HG02852 (cell line): ENCODE results near the gene CCSAP.
"Not testable (repeated sequence)": the region's sequence is repeated elsewhere in the genome, so short reads cannot be mapped to it uniquely, and the experiment has no call there.

Experiments
- ATAC-seq: cut with Tn5 transposase; IDR thresholded peaks from one replicate; pipeline ENCODE4 v1.9.1; 2021; ENCODE audit warnings: mild to moderate bottlenecking, moderate library complexity; ENCODE audit not compliant: unreplicated experiment

Gene CCSAP, protein sequence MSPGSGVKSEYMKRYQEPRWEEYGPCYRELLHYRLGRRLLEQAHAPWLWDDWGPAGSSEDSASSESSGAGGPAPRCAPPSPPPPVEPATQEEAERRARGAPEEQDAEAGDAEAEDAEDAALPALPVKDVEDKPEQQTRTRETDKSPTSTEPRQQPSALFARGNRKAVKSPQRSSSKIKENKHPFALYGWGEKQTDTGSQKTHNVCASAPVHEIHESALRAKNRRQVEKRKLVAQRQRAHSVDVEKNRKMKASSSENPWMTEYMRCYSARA

DNA sequence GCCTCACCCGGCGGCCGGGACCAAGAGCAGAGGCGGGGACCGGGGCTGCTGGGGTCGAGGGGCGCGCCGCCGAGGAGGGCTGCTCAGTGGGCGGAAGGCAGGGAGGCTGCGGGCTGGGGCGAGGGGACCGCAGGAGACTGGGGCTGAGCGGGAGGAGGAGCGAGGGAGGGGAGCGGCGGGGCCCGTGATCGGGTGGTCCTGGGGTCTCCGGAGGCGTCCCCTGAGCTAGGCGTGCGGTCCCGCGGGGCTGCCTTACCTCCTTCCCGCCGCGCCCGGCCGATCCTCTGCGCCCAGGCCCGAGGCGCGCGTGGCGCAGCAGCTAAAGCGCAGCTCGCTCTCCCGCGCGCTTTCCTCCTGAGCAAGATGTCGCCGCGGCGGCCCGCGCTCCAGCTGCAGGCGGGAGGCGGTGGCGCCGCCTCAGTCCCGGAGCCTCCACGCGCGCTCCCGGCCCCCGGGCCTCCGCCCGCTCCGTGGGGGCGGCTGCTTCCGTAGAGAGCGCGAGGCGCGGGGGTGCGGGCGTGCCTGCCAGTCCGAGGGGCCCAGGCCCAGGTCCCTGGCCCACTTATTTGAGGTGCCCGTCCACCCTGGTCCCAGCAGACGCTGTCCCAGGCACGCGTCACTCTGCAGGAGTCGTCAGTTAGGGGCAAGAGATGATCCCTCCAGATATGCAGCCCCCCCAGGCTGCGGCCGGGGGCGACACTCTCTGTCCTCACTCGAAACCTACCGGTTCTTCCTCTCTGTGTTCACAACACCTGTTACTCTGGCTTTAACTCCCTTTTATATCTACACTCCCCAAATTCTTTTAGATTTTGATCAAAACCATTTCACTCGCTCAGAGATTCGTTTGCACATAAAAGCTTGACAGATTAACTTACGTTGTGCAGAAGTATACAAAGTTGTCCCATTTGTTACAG, at the start of gene CCSAP:
TSS of gene CCSAP (minus strand) at position 392 of the 914 bp plus-strand sequence. CDS start 582 bp downstream, outside the sequence.
- peak; percentile 43 for ATAC-seq

DNA sequence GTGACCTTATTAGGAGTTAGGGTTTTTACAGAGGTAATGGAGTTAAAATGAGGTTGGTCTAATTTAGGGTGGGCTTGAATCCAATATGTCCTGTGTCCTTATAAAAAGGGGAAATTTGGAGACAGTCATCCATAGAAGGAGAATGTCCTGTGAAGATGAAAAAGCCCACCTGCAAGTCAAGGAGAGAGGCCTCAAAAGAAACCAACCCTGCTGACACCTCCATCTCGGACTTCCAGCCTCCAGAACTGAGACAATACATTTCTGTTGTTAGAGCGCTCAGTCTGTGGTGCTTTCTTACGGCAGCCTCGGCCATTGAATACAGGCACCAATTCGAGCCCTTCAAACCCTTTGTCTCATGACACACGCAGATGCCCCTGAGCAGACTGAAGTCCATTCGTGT, 47.3 kb upstream of the CCSAP start:
- ATAC-seq: no peak

DNA sequence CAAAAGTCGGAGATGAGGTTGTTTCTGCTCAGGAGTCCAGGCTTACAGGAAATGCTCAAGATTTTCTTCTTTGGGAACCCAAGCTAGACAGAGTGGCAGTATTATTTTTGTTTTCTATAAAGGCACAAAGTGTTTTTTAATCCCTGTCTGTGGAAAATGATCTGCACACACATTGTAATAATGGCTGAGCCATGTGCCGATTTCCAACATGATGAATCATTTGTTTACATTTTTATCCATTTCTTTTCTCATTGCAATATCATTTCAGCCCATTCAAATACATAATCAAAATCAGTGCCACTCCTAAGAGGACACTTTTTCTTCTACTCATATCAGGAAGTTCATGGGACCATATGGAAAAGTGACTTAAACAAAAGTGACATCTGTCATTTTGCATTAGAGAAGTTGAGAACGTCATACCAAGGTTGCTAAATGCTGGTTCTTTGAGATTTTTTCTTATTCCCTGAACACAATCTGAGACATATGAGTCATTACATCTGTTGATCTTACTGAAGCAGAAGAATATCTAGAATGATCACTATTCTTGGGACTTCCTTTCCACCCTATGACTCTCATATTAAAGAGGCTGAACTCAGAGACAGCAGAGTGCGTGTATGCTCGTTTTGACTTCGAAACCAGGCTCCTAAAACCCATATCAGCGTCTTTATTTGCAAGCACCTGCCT, 46.2 kb upstream of the CCSAP start:
- ATAC-seq: no peak

DNA sequence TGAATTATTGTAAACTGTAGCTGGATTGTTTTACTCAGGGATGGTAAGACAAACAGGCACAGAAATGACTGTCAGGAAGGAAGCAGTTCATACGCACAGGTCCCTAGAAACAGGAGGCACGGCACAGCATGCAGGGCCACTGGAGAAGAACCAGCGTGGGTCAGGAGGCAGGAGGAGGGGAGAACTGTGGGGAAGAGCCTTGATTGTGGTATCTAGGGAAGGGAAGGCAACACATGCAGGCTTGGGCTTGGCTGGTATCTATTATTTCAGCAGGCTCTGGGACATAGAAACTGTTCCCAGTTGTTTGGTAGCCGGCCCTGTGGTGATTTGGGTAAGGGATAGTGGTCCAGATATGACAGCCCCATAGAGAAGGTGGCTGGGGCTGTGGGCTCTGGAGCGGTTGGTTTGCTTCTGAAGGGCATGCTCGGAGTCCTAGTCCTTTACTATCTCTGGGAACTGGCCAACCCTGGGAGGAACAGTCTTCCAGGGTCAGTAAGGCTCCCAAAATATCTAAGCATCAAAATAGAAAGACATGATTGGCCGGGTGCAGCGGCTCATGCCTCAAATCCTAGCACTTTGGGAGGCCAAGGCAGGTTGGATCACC, 43.1 kb upstream of the CCSAP start:
- ATAC-seq: no peak

DNA sequence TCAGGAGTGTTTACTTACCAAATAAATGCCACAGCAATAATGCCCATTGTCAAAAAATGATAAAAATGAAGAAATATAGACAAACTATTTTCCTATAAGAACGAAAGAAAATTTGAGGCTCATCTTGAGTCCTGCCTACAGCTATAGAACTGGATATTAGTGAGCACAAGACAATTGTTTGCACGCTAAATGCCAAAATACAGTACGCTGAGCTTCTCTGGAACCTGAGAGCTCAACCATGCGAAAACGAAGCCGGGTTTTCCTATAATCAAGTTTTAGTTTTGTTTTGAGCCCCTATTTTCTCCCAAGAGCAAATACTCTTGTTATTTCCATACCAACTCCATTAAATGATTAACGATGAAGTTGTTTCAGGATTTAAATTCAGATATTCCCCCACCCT, 42.0 kb upstream of the CCSAP start:
- no peak for ATAC-seq

DNA sequence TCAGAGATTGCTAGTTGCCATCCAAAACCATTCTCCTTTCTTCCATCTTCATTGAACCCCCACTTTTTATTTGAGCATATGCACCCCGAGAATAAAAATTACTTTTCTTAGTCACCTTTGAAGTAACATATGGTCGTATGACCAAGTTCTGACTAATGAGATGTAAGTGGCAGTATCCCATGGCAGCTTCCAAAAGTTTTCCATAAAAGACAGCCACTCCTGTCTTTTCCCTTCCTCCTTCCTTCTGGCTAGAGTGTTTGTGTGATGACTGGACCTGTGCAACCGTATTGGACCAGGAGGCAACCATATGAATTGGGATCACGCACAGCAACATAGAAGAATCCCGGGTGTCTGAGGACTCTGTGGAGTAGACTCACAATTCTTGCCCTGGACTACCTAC, 41.1 kb upstream of the CCSAP start:
- ATAC-seq: no peak

DNA sequence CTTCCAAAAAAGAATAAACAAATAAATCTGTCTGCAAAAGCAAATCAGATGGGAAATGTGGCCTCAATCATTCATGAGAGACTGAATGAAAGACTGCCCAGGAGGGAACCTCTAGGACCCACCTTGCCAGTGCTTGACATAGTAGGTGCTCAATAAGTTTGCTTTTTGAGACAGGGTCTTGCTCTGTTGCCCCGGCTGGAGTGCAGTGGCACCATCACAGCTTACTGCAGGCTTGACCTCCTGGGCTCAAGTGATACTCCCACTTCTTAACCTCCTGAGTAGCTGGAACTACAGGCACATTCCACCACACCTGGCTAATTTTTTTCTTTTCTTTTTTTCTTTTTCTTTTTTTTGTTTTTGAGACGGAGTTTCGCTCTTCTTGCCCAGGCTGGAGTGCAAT, 40.3 kb upstream of the CCSAP start:
- ATAC-seq: no peak

DNA sequence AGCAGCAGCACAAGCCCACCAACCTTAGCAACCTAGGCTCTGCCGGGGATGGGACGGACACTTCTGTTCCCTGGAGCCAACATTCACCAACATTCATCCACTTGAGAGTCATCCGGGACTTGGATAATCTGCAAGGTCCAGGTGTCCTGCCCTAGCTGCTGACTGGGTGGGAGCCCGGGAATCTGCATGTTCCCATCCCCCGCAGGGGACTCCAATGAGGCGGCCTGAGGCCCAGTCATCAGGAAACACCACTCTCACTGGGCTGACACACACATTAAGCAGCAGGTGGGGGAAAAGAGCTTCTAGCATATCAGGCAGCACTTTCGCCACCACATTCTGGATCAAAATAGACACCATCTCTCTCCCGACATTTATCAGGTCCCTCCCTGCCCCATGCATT, 38.4 kb upstream of the CCSAP start:
- no peak for ATAC-seq

DNA sequence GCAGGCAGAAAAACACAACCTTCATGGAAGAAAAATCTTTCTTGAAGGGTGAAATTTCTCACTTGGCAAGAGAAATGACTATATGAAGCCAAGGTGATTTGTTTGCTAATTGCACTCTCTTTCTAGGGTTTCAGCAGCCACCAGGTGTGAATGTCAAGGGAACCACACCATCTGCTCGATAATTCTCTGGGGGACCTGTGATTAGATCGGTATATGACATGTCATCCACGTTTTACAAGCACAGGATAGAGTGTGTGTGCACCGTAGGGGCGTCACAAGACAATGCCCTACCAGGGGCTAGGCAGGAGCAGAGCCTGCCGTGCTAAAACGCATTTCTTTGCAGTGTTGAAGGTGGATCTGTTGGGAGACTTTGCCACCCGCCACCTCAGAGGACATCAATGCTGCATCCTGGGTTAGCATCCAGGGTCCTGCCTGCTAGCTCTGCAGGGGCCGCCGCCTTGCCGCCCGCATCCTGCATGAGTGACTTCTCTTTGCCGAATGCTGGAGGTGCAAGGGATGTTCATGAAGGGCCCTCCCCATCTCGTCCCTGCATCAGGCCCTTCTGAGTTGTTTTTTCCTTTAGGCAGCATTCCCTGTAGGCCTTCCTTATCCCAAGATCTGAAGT, 37.8 kb upstream of the CCSAP start:
- no peak for ATAC-seq

DNA sequence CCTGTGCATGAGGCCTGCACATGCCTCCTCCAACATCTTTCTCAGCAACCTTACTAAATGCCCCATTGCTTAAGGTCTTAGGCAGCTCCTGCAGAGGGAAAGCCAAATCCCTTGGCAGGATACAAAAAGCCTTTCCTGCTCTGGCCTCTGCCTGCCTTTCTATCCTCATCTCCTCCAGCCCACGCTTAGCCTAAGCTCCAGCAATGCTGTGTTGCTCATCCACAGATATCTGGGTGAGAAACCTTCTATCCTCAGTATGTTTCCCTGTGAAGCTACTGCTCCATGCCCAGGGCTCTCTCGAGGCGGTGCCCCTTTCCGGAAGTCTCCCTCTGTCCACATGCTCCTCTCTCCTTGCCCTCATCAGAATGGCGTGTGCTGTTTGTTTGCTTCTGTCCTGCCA, 37.0 kb upstream of the CCSAP start:
- ATAC-seq: no peak

DNA sequence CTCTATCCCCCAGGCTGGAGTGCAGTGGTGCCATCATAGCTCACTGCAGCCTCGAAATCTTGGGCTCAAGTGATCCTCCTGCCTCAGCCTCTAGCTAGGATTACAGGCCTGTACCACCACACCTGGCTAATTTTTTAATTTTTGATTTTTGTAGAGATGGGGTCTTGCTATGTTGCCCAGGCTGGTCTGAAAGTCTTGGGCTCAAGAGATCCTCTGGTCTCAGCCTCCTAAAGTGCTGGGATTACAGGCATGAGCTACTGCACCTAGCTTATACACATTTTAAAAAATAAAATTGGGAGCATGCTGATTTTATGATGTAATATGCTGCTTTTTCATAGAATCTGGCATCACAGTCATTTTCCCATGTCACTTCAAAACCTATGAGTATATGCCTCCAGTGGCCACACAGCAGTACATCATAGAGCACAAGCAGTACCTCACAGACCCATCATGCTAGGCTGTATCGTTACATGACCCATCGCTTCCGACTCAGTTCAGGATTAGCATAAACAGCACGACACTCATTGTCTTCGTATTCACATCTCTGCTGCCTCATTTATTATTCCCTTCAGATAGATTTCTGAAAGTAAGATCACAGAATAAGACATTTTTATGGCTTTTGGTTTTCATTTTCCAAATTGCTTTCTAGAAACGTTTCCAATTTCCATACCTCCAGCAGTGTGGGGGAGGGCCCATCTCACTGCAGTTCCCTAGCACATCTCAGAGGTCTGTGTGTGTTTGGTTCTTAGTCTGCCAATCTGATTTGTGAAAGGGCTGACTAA, 35.9 kb upstream of the CCSAP start:
- no peak for ATAC-seq

DNA sequence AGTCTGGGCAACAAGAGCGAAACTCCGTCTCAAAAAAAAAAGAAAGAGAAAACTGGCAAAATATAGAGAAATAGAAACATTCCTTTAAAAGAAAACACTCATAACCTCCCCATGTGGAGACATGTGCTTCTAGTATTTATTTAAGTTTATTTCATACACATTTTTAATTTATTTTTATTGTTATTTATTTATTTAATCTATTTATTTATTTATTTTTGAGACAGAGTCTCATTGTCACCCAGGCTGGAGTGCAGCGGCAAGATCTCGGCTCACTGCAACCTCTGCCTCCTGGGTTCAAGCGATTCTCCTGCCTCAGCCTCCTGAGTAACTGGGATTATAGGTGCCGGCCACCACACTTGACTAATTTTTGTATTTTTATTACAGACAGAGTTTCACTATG, 35.2 kb upstream of the CCSAP start:
- ATAC-seq: not testable (repeated sequence)

DNA sequence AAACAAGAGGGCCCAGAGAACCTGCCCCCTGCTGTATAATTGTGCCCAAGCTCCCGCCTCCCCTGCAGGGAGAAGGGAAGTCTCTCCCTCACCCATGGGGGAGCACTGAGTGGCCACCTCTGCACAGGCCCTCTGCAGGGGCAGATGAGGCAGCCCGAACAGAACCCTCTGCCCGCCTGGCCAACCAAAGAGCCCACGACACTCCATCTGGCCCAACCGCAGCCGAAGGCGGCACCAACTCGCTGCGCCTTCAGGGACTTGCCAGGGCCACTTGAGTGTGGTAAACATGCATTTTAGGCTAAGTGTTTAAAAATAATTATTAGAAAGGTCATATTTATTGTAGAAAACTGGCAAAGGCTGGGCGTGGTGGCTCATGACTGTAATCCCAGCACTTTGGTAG, 34.6 kb upstream of the CCSAP start:
- ATAC-seq: no peak

DNA sequence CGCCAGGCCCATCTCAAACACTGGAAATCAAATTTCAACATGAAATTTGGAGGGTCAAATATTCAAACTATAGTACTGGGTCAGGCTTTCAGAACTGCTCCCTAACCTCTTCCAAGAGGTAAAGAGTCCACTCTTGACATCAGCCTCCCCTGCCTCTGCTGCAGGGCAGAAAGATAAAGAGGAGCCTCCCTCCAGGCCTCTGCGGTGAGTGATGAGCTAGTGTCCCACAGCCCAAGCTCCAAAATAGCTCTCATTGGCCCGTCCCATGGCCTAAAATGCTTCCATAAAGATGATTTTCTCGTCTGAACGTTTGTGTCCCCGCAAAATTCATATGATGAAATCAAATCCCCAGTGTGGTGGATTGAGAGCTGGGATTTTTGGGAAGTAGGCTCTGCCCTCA, 33.7 kb upstream of the CCSAP start:
- no peak for ATAC-seq

DNA sequence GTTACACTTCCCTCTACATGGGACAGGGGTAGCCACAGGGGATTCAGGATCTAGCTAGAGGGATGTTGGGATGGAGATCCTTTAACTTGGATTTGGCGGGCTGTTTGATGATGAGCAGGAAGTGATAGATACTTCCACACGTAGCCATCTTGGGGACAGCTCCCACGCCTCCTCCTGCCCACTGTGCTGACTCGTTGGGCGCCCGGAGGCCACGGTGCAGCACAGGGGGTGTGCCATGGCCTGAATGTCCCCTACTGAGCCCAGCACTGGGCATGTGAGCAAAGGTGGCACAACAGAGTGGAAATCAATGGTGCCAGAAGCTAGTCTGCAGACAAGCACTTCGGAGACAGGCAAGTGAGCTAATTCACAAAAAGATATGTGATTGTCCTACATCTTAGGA, 31.6 kb upstream of the CCSAP start:
- no peak for ATAC-seq

DNA sequence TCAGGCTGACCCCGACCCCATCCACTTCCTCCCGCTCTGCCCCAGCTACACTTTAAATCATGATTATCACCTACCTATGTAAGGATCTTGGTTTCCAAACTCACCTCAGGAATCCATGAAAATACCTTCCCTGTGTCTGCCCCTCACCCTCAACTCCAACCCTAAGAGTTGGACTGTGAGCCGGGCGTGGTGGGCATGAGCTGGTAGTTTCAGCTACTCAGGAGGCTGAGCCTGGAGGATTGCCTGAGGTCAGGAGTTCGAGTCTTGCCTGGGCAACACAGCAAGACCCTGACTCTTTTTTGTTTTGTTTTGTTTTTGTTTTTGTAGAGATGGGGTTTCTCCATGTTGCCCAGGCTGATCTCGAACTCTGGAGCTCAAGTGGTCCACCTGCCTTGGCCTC, 30.5 kb upstream of the CCSAP start:
- ATAC-seq: no peak

DNA sequence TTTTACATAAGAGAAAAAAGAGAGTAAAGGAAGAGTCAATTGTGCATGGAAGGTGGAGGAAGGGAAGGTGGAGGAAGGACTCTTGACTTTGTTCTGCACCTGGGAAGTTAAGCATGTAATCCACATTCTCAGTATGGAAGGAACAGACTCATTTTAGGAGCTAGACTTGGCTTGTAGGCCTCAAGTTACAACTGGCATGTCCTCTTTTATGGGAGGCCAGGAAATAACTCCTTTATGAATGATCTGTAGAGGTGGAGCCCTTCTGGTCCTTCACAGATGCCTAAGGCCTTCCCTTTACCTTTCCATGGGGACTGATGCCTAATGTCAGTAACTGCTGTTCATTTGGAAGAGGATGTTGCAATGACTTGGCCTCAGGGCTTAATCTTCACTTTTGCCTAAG, 29.4 kb upstream of the CCSAP start:
- no peak for ATAC-seq

DNA sequence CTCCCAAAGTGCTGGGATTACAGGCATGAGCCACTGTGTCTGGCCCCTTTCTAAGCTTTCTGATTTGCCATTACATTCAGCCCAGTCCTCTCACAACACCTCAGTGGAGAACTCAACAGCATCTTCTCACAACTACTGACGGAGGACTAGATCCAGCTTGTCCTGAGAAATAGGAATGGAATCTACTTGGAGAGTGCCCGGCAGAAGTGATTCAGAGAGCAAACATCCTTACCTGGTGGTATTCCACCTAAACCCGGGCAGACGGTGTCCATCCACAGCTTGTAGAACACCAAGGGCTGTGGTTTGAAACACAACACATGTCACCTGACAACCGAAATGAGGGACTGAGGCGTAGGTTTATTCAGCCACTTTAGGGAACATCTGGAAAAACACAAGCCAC, 28.8 kb upstream of the CCSAP start:
- ATAC-seq: no peak

DNA sequence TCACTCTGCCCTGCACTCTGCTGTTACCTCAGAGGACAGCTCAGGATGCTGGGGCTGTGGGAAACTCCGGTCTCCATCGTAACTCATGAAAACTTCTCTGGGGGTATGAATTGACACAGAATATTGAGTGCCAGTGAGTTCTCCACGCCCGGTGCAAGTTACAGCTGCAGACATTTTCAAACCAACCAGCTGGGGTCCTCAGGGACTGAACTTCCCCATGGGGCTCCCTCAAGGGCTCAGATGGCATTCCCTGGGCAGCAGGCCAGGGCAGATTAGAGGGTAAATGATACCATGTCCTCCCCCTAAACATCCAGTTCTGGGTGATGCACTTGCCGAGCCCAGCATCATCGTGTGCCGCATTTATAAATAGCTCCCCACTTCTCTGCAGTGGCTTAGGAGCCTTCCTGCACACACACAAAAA, 27.8 kb upstream of the CCSAP start:
- no peak for ATAC-seq

DNA sequence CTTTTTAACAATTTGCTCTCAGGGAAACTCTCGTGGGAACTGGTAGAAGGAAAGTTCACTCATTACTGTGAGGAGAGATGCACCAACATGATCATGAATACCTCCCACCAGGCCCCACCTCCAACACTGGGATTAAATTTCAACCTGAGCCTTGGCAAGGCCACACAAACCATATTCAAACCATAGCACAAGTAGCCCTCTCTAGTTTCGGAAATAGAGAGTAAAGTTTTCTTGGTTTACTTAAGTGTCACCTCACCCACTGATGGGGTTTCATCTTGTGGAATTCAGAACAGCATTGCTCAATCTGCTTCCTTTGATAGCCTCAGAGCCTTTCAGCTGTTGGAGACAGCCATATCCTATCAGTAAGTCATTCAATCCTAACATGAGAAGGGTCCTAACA, 25.5 kb upstream of the CCSAP start:
- ATAC-seq: peak; percentile 80
